NCI-H2171 (cell line): ENCODE data around the gene PRSS8.
"Not testable (repeated sequence)": the region's sequence is repeated elsewhere in the genome, so short reads cannot be mapped to it uniquely, and the experiment has no call there.

Source experiments
- DNase-seq: peaks from one replicate; lab custom pipeline; 2025; lab: John Stamatoyannopoulos, UW

Gene PRSS8

DNA sequence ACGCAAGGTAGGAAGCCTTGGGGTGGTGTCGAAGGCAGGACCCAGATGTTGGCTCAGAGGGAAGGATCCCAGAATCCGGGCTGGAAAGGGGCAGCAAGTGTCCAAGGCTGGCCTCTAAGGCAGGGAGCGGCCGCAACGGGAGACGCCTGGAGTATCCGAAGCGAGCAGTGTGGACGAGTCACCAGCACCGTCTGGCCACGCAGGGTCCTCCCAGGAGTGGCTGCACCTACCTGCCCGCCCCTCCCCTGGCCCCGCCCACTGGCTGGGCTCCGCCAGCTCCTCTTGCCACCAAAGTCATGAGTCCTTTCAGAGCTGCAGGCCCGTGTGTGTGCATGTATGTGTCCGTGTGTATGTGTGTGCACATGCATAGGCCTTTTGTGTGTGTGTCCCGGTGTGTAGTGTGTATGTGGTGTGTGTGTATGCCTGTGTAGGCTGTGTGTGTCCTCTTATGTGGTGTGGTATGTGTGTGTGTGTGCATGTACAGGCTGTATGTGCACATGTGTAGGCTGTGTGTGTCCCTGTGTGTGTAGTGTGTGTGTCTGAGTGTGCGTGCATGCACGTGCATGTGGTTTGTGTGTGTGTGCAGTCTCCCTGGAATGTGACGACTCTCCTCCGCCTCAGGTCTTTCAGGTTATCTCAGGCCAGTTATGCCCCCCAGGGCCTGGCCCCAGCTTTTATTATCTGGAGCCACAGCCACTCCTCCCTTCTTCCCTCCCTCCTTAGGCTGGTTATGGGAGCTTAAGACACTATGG, at the start of gene PRSS8:
Gene PRSS8, minus strand, starts transcription at position 193 of the 752 bp plus-strand sequence. CDS start 229 bp downstream, outside the sequence.
- no peak for DNase-seq

DNA sequence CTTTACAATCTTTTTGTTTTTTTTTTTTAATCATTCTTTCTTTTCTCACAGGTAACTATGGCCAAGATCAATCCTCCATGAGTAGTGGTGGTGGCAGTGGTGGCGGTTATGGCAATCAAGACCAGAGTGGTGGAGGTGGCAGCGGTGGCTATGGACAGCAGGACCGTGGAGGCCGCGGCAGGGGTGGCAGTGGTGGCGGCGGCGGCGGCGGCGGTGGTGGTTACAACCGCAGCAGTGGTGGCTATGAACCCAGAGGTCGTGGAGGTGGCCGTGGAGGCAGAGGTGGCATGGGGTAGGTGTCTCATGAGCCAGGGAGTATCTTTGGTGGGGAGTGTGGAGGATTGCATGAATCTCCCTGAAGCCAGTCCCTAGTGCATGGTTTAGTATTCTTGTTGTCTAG, 49.4 kb upstream of the PRSS8 start:
- DNase-seq: no peak

DNA sequence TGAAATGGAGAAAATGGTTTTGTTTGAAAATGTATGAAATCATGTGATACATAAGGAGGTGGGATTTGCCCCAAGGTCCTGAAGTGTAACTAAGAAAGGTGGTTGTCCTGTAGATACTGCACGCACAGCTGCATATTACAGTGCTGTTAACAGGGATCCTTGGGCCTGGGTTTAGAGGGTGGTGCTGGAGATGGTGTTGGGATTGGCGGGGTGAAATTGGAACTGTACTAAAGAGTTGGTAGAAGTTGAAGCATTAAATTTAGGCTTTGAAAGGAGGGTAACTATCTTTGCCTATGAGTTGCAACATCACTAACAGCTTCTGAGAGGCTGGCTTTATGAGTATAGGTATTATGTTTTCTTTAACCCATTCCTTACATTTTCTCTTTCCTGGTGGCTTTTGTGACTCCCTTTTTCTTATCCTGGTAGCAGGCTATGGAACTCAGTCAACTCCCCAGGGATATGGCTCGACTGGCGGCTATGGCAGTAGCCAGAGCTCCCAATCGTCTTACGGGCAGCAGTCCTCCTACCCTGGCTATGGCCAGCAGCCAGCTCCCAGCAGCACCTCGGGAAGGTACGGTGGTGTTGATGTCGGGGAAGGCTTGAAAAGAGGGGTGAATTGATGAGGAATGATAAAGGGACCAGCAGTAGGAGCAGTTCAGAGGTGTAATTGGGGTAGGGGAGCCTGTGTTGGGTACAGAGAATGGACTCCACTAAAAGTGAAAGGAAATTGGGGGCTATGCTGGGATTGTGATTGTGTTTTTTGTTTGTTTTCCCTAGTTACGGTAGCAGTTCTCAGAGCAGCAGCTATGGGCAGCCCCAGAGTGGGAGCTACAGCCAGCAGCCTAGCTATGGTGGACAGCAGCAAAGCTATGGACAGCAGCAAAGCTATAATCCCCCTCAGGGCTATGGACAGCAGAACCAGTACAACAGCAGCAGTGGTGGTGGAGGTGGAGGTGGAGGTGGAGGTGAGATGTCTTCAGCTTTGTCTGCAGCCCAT, 48.2 kb upstream of the PRSS8 start:
- DNase-seq: no peak

DNA sequence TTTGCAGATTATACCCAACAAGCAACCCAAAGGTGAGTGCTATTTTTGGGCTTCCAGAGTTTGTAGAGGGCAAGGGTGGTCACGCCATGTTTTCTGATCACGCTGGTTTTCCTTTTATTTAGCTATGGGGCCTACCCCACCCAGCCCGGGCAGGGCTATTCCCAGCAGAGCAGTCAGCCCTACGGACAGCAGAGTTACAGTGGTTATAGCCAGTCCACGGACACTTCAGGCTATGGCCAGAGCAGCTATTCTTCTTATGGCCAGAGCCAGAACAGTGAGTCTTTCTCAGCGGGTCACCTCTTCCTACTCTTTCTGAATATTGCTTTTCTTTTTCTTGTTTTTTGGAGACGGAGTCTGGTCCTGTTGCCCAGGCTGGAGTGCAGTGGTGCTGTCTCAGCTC, 46.9 kb upstream of the PRSS8 start:
- no peak for DNase-seq

DNA sequence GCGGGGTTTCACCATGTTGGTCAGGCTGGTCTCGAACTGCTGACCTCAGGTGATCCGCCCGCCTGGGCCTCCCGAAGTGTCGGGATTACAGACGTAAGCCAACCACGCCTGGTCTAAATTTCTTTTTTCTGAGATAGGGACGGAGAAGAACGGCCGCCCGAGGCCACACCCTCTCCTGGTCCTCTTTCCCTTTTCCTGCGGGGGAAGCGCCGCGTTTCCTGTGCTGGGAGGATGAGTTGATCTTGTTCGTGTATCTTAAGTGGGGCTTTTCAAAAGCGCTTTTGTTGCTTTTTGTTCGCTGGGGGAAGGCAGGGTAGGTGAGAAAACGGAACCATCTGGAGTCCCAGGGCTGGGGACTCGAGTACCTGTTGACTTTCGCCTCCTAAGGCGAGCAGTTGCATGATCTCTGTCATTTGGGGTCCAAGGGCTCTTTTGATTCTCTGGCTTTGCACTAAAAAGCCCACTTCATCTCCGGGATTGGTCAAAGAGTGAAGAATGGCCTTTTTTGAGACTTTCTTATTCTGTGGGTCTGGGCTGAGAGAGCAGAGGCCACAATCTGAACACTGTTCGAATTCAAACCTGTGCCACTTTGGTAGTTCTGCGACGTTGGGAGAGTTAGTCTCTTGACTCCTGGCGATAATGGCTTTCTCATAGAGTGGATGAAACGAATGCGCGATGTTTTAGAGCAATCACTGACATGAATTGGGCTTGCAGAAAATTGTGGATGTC, 45.7 kb upstream of the PRSS8 start:
- DNase-seq: no peak

DNA sequence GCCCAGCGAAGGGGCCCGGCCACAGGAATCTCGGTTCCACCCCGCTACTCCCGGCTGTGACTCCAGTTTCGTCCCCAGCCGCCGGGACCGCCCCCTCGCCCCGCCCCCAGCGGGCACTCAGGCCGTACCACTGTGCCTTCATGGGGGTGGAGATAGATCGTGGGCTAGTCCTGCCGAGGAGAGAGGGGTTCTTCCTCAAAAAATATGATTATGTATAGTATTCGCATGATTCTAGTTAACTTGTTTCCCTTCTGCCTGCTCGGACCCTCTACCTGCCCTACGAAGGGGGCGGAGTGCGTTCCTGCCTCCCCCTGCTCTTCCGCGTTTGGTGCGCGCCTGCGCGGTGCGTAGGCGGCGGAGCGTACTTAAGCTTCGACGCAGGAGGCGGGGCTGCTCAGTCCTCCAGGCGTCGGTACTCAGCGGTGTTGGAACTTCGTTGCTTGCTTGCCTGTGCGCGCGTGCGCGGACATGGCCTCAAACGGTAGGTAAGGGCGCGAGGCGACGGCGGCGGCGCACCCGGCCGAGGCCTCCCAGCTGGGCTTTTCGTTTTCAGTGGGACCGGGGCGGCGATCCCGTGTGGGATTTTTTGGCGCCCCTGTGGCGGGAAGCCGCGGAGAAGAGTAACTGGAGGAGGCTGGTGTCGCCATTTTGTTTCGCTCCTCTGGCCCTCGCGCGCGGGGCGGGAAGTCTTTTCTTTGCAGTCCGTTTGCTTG, 44.4 kb upstream of the PRSS8 start, which contains the start of gene FUS:
Gene FUS, plus strand, starts transcription at position 393 of the 713 bp plus-strand sequence. Its CDS starts 76 bp downstream, at position 469.
- DNase-seq: peak; percentile 79

DNA sequence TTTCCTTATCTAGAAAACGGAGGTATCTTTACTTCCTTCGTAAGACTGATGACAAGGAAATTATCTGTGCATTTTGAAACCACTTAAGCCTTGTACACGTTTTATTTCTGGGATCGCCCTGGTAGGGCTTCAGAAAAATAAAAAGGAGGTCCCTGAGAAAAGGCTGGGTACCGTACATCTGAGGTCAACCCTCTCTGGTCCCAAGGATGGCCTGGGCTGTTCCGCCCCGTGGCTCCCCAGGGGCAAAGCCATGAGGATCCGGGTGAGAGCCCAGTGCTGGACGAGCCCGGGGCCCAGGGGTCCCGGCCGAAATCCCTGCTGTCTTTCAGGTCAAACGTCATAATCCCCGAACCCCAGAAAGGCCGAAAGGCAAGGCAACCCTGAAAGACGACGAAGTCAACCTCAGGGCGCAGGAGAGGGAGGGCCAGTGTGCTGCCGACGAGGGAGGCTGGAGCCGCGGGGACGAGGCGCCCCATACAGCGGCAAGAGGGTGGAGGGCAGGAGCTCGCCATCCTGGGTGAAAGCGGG, 43.8 kb upstream of the PRSS8 start:
- DNase-seq: no peak

DNA sequence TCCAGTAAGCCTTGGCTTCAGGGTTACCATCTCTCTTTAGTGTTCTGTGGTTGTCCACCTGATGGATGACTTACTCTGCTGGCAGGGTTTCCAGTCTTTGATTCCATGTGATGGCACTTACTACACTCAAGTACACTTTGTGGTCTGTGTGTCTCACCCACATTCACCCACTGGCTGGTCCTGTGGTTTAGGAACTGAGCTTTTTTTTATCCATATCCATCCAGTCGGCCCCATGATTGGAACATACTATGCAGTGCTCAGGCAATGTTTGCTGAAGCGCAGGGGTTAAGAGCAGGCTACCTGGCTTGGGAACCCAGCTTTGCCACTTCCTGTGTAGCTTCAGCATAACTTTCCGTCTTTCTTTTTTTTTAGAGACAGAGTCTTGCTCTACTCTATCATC, 41.6 kb upstream of the PRSS8 start:
- DNase-seq: no peak

DNA sequence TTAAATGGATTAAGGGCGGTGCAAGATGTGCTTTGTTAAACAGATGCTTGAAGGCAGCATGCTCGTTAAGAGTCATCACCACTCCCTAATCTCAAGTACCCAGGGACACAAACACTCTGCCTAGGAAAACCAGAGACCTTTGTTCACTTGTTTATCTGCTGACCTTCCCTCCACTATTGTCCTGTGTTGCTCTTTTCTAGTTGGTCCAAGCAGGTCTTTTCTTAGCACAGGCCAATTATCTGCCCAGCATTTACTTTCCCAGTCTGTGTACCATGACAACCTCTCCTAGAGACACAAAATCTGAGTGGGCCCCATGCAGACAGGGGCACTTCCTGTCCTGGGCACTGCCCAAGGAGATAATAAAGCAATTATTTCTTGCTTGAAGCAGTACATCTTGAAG, 34.5 kb upstream of the PRSS8 start:
- DNase-seq: not testable (repeated sequence)

DNA sequence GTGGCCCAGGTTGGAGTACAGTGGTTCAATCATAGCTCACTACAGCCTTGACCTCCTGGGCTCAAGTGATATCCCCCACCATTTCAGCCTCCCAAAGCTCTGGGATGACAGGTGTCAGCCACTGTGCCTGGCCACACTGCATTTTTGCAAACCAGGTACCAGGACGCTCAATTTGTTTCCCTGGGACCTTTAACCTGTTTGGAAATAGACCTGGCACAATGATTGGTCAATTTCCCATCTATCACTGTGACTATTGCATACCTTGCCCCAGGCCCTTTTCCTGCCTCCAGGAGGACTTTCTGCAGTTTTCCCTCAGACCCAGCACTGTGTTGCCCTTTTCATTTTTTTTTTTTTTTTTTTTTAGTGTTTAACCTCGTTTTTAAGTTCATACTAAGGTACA, 33.3 kb upstream of the PRSS8 start:
- no peak for DNase-seq

DNA sequence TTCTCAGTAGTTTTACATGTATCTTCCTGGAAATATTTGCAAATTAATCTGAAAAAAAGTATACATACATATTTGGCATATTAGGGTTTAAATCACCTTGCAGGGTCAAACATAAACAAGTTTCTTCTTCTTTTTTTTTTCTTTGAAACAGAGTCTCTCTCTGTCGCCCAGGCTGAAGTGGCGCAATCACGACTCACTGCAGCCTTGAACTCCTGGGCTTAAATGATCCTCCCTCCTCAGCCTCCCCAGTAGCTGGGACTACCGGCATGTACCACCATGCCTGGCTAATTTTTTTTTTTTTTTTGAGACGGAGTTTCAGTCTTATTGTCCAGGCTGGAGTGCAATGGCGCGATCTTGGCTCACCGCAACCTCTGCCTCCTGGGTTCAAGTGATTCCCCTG, 31.8 kb upstream of the PRSS8 start:
- no peak for DNase-seq

DNA sequence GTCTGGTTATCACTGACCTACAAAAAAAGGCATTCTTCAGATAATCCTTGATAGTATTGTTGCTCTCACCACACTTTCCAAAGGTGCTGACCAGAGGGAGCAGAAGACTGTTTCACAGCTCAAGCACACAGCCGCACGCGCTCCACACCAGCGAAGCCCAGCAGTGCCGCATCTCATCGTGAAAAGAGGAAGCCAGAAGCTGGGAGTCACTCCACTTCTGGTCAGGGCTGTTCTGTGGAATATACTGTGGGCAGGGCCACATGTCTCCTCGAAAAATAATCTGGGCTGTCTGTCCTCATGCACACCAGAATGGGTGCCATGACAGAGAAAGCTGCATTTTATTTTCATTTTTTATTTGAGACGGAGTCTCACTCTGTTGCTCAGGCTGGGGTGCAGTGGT, 21.6 kb upstream of the PRSS8 start:
- DNase-seq: no peak

DNA sequence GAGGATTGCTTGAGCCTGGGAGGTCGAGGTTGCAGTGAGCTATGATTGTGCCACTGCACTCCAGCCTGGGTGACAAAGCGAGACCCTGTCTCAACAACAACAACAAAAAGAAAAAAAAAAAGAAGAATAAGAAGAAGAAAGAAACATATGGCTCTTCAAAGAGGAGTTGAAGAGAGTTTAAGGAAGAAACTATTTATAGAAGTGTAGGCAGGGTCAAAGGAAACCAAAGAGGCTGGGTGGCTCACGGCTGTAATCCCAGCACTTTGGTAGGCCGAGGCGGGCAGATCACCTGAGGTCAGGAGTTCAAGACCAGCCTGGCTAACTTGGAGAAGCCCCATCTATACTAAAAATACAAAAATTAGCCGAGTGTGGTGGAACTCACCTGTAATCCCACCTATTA, 15.4 kb upstream of the PRSS8 start:
- DNase-seq: not testable (repeated sequence)

DNA sequence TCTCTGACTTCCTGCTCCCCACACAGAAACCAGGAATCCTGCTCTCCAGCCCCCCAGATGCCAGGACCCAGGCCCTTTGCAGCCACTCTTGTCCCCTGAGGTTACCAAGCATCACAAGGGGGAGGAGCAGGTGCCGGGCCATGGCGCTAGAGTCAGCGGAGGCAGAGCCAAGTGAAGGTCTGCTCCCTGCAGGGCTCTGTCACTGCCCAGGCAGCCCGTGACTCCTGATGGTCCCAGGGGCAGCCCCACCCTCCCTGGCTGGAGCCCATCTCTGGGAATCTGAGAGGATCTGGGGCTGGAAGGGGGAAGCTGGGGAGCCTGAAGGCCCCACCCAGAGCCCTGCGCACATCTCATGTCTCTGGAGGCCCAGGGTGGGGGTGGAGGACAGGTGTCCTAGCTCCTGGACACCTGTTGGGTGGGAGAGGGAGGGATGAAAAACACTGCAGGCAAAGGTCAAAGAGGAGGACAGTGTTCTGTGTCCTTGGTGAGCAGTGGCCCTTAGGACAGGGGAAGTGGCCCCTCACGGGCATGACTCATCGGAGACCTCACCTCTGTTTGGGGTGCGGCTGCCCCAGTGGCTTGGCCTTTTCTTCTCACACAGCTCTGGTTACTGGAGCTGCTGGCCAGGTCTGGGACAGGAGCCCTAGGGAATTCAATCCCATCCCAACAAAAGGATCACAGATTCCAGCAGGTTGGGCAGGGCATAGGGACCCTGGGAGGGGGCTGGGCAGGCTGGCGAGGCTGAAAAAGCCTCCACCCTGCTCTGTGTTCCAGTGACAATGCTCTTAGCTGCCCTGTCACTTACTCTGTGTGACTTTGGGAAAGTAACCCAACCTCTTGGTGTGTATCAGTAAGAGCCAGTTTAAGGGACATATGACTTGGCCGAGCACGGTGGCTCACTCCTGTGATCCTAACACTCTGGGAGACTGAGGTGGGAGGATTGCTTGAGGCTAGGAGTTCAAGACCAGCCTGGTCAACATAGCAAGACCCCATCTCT, 14.7 kb upstream of the PRSS8 start, which contains the start of gene PRSS36:
Gene PRSS36, minus strand, starts transcription at position 173 of the 997 bp plus-strand sequence. Its CDS starts 31 bp downstream, at position 142.
- DNase-seq: no peak

DNA sequence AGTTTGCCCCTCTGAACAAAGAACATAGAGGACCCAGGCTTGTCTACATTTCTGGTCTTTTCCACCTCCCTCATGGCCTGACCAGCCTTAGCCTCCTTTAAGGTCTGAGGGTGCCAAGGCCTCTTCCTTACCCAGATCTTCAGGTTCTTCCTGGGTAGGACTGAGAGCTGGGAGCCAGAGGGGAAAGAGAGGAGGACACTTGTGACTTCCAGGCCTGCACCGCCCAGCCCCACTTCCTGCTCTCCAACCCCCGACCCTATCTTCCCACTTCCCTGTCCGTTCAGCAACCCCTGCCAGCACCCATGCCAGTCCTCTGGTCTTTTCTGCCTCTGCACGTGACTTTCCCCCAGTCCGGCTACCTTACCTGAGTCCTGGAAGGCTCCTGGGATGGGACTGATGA, 13.8 kb upstream of the PRSS8 start:
- no peak for DNase-seq

DNA sequence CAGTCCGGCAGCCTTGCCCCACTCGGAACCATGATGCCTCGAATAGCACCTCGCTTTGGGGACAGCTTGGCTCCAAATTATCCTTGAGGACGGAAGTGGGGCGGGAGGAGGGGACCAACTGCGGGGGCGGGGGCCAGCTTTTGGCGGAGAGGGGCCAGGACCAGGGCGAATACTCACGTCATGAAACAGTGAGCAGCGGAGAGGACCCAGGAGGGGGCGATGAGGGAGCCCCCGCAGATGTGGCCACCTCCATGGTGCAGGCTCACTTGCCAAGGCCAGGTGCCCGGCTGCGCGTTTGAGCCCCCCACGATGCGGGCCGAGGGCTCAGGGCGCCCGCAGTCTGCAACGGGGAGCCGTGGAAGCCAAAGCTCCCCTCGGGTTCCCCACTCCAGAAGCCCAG, 13.4 kb upstream of the PRSS8 start:
- DNase-seq: no peak

DNA sequence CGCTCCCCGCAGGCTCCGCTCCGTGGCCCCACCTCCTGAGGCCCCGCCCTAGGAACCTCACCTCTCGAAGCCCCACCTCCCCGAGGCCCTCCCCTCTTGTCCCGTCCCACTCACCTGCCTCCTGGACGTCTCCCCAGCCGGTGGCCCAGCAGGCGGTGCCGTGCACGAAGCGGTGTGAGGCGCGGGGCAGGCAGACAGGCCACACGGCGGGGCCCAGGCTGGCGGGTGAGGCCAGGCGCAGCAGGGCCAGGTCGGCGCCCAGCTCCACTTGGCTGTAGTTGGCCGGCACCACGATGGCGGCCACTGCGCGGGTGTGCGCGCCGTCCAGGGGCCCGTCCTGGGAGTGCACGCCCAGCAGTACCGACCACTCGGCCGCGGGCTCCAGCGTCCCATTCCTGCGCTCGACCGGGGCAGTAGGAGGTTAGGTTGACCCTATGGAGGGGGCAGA, 12.8 kb upstream of the PRSS8 start:
- DNase-seq: no peak

DNA sequence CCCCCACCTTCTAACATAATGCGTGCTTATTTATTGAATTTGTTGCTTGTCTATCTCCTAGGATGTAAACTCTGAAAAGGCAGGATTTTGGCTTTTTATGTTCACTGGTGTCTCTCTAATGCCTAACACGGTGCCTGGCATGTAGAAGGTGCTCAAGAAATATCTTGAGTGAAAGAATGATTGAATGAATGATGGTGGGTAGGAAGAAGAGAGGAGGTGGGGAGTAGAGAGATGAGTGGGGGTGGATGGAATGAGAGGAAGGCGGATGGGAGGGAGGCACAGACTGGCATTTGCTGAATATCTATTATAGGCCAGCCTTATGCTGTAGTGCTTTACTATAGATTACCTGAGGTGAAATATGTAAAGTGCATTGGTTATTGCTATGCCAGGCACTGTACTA, 12.0 kb upstream of the PRSS8 start:
- DNase-seq: no peak

DNA sequence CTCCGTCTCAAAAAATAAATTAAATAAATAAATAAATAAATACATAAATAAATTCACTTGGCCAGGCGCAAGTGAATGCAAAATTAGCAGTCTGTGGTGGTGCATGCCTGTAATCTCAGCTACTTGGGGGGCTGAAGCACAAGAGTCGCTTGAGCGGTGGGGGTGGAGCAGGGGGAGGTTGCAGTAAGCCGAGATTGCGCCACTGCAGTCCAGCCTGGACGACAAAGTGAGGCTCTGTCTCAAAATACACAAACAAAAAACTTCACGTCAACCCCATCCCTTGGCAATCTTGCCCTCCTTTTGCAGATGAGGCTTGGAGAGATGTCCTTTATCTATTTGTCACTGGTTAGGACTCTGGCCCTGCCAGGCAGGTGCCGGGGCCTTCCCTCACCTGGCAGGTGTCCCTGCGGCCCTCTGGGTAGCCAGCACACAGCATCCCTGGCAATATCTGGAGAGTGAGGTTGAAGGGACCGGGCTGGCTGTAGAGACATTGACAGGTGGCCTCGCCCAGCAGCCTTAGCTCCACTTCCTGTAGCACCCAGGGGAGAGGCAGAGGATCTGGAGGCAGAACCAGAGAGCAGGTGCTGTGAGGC, 10.0 kb upstream of the PRSS8 start:
- DNase-seq: no peak
